Activated CD4-positive, CD25-positive, alpha-beta regulatory T cell treated with anti-CD3 and anti-CD28 coated beads, Interleukin-2, amount 50 U/mL, for 72 hours (primary cell): ENCODE measurements around the gene XYLT1.

ENCODE experiments used
- DNase-seq: peaks from one replicate; pipeline ENCODE4 v3.0.0; 2021

Gene XYLT1

DNA sequence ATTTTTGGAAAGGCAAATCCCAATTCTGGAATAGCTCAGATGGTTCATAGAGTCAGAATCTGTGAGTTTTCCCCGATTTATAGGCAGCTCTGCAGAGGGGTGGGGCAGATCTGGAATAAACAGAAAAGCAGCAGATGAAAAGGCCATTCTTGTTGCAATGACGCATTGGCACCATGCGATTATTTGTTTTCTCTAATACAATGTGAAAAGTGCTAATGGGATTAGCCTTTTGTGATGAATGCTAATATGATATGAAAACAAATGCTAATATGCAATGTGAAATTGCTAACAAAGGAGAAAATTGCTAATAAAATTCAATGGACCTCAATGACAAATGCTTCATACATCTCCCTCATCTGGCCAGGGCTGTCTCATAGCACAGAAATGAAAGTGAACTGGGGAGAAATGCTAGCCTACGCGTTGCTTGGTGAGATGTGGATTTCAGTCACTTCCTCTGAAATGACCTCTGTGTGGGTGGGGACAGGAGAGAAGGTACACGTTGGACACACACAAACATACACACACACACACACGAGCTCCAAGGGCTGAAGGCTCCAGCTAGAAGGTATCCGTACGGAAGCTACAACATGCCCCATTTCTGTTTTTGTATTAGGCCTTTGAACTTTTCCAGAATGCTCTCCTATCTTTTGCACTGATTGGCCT, 394.5 kb downstream of the XYLT1 start:
- no peak for DNase-seq

GRCh38 chr16:17072104-17072503, 398.7 kb downstream of the XYLT1 start:
- DNase-seq: no peak

DNA sequence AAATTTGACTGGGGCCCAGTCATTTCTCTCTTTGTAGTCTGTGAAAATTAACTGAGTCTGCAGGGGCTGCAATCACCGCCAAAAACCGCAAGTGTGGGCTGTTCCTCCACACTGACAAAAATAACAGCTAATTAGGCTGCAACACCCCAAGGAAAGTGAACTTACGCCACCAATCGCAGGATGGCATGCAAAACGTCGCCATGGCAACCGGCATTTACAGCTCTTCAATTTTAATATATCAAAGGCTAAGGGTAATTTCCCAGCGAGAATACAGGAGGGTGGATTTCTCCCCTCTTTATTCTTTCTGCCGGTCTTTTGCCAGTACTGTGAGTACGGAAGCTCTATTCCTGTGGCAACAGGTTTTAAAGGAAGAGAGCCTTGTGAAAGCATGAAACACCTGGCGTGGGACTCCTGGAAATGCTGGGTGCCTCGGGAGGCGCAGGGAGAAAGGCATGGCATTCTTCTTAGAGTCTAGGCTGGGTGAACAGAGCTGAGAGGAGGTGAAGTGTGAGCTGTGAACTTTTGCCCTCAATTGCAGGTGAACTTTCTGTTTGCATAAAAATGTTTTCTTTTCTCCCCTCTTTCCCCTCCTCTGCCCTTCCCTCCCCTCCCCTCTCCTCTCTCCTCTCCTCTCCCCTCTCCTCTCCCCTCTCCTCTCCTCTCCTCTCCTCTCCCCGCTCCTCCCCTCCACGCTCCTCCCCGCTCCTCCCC, 399.7 kb downstream of the XYLT1 start:
- DNase-seq: peak; percentile 68

- DNase-seq: no peak
Measured at GRCh38 chr16:17069681-17070080, 401.1 kb downstream of the XYLT1 start.

DNA sequence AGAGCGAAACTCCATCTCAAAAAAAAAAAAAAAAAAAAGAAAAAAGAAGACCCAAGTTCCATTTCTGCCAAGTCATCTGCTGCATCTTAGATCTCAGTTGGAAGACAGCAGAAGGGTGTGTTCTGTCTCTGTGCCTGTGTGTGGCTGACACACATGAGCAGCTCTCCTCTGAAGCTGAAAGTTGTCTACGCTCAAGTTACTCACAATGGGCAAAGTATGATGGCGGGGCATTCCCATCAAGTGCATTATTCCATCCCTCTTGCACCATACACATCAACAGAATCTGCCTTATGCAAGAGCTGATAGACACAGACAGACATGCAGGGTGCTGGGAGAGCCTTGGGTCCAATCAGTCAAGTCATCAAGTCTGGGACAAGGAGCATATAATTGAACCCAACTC, 402.2 kb downstream of the XYLT1 start:
- DNase-seq: no peak

DNA sequence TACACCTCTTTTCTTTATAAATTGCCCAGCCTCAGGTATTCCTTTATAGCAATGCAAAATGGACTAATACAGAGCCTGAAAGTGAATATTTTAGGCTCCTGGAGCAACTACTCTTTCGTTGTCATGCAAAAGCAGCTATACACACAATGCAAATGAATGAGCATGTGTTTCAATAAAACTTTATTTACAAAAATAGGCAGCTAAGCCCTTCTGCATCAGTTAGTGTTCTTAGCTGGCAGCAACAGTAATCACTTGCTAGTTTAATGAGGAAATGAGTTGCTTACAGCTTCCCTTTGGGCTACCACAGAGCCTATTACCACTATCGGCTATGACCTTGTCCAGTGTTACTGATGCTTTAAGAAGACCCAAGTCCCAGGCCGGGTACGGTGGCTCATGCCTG, 402.9 kb downstream of the XYLT1 start:
- no peak for DNase-seq

DNA sequence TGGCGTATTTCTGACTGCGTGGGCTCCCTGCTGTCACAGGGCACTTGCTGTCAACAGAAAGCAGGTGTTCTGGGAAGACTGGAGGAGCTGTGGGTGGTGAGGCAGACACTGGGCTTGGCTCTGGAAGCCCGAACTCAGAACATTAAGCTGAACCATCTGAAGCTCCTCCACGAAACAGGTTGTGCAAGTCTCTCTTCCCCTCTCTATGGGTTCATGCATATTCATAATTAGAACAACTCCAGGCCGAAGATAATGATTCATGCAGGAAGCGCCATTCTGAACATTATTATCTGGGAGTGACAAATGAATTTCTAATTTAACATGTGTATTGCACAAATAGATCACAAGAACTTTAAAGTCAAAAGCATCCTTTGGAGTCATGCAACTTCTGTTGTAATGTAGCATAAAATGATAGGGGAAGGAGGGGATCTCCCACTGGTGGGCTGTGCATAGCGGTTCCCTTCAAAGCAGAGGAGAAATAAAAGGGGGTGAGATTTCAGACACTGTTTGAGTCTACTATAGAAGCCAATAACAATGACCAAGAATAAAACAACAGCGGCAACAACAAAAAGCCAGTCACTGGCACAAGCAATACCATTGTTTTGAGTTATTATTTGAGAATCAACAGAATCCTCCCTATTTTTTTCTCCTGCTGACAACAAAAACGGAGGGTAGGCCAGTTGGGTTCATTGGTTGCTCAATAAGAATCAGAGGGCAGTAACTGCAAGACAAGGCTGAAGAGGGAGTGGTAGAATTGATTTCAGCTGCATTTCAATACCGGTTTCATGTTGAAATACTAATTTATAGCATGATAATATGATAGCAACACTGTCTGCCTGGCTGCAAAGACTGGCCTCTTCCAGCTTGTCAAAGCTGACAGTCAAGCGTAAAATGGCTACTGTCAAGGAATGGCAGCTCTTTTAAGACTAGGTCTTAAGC, 407.3 kb downstream of the XYLT1 start:
- DNase-seq: no peak

DNA sequence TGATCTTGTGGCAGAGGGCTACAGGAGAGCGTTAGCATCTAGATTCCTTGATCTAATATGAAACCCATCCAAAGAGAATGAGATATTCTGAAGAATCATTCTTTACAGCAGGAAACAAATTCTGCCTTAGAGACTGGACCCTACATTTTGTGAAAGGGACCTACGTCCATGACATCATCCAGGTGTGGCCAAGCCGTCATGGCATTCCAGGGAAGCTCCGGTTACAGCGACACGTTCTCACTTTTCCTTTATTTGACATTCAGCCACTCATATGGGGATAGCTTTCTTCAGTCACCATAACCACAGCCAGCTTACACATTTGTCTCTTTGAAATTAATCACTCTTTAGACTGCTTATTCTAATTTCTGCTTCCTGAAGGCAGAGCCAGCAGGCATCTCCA, 408.1 kb downstream of the XYLT1 start:
- DNase-seq: no peak

DNA sequence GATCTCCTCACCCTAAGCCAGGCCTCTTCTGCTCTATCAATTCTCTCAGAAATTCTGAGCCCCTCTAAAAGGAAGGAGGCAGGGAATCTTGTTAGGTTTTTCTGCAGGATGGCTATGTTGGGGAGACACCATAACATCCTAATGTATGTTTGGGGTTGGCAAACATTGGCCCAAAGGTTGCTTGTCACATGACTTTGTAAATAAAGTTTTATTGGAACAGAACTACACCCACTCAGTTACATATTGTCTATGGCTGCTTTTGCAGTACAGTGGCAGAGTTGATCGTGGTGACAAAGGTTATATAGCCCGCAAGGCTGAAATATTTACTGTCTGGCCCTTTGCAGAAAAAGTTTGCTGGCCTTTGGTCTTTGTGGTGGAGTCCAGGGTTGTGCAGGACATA, 409.4 kb downstream of the XYLT1 start:
- DNase-seq: no peak

DNA sequence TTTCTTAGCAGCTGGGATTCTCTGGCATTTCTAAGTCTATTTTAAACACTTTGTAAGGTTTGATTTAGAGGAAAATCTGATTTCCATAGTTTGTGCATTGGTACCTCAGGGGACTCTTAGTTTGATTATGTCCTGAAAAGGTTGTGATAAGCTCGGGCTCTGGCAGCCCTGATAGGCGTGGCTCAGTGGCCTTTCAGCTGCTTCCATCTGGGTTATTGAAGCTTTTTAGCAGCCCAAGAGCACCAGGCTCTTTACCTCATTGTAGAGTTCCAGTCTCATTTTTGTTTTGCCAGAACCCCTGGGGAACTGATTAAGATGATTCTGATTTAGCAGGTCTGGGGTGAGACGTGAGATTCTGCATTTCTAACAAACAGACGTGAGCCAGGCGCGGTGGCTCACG, 412.3 kb downstream of the XYLT1 start:
- no peak for DNase-seq

DNA sequence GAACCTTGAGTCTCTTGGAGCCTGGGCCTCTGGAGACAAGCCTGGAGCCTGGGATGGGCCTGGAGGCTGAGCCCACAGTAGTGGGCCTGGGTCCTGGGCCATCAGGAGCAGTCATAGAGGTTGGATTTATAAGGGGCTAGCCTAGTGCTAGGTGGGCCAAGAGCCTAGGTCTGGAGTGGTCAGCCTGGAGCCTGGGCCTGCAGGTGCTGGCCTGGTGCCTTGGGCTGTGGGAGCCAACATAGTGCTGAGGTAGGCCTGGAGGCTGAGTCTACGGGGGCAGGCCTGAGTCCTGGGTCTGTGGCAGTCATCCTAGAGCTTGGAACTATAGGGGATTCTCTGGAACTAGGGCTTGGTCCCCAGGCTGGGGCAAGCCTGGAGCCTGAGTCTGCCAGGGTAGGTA, 414.1 kb downstream of the XYLT1 start:
- no peak for DNase-seq

- DNase-seq: no peak
Measured at GRCh38 chr16:17053536-17054160, 417.1 kb downstream of the XYLT1 start.
